AG08396 (cell line): ENCODE results near the gene CASZ1.

Experiments
- DNase-seq: peaks from one replicate; pipeline ENCODE4 v3.0.0; 2012; ENCODE audit warnings: low spot score, mixed read lengths

CASZ1 gene

GRCh38 chr1:10745886-10746455 lies 50.5 kb downstream of the CASZ1 start:
- DNase-seq, result no peak

GRCh38 chr1:10745383-10745782 lies 51.1 kb downstream of the CASZ1 start:
- DNase-seq, result no peak

GRCh38 chr1:10744654-10745238 lies 51.7 kb downstream of the CASZ1 start:
- DNase-seq, result no peak

GRCh38 chr1:10744029-10744428 lies 52.4 kb downstream of the CASZ1 start:
- DNase-seq, result no peak

GRCh38 chr1:10741696-10742095 lies 54.8 kb downstream of the CASZ1 start:
- no peak for DNase-seq

GRCh38 chr1:10740123-10740522 lies 56.3 kb downstream of the CASZ1 start:
- DNase-seq, result no peak

- DNase-seq, result no peak
These were observed 56.9 kb downstream of the CASZ1 start for GRCh38 chr1:10739589-10739988.

- no peak for DNase-seq
These were observed 58.1 kb downstream of the CASZ1 start for GRCh38 chr1:10738061-10739058.

- DNase-seq, result no peak
These were observed 58.8 kb downstream of the CASZ1 start for GRCh38 chr1:10737651-10738050.

DNA sequence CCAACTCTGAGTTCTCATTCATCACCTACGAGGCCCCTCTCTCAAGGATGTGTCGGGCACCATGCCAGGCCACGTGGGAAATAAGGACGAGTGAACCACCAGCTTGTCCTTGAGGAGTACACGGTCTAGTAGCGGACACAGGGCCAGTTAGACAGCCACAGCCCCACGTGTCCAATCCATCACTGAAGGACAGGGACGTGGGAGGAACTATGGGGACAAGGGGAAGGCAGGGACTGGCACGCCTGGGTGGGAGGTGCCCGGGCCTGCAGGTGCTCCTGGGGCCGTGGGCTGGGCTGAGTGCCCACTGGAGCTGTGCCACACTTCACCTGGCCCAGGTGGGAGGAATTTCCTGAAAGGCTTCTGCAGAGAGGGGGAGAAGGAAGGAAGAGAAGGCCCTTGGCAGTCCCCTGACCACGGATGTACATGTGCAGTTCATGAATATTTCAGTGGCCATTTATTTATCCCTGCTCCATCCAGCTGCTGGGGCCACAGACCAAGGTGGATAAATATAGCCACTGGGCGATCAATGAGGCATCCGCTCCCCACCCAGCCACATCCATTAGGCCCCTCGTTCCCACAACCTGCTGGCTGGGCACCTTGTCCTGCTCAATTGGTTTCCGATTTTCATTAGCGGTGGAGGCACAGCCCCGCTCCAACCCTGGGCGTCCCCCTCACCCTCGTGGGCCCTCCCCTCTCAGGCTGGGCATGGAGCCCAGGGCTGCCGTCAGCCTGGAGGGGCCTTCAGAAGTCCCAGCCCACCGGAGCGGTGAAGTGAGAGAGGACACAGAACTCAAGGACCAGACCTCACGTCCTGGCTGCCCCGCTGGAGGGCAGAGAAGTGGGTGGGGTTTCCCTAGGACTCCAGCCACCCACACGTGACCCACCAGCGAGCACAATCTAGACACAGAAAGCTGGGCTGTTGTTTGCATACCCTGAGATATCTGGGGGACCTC lies 59.5 kb downstream of the CASZ1 start:
- no peak for DNase-seq

DNA sequence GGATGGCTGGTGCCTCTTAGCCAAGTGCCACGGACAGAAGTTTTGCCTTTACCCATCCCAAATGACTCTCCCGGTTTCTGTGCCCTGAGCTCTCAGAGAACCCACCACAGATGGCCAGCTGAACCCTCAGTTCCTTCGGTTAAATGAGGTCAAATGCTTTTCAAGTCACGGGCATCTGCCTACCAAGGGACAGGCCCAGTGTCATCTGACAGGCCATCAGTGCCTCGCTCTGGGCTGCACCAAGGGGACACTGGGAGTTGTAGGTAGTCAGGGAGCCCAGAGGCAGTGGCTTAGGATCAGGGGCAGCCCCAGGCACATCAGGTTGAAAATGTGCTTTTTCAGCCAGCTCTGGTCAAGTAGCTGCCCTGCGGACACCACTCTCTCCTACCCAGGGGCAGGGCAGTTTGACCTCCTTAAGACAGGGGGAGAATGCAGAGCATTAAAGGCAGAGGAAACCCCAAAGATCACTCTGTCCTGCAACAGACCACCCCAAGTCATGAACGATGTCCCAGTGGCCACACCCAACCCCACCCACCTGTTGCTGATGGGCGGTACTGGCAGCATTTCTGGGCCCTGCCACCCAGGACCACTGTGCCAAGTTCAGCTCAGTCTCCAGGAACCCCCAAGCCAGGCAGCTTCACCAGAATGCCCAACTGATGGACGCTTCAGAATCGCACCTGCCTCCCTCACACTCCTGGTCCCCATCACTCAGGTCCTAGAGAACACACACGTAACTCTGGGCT lies 60.7 kb downstream of the CASZ1 start:
- DNase-seq, result no peak

DNA sequence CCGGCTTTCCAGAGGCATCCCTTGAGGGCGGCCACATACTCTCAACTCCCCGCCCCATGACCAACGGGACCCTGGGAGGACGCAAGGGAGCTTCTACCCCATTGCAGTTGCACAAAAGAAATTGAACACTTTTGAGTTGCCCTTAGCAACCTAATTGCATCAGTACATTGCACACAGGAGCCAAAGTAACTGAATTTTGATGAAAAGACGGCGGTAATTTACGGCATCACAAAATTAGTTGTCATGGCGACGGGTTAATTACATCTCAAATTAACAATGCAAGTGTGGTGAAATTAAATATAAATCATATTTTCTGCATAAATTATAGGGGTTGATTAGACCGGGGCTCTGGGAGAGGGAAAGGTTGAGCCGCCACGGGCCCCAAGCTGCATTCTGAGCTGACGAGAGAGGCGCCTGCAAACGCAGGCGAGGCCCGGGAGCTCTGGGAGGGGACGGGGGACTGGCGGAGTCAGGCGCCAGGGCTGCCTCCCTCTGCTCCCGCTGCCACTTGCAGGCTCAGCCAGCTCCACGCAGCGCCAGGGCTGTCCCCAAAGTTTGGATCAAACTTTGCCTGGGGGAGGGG lies 61.4 kb downstream of the CASZ1 start:
- no peak for DNase-seq

DNA sequence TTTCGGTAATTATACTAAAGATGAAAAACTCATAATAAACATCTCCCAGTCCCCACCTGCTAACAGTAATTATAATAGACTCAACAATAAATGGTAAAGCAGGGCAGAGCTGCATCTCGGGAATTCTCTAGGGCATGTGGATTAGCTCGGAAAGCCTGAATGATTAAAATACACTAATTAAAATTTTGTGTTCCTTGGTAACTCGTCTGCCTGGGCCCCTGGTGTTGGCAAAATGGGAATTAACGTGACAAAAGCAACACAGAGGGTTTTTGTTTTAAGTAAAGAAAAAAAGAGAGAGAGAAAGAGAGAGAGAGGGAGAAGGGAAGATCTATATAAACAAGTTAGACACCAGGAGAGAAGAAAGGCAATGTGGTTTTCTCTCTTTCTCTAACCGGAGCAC lies 62.1 kb downstream of the CASZ1 start:
- DNase-seq, result no peak

DNA sequence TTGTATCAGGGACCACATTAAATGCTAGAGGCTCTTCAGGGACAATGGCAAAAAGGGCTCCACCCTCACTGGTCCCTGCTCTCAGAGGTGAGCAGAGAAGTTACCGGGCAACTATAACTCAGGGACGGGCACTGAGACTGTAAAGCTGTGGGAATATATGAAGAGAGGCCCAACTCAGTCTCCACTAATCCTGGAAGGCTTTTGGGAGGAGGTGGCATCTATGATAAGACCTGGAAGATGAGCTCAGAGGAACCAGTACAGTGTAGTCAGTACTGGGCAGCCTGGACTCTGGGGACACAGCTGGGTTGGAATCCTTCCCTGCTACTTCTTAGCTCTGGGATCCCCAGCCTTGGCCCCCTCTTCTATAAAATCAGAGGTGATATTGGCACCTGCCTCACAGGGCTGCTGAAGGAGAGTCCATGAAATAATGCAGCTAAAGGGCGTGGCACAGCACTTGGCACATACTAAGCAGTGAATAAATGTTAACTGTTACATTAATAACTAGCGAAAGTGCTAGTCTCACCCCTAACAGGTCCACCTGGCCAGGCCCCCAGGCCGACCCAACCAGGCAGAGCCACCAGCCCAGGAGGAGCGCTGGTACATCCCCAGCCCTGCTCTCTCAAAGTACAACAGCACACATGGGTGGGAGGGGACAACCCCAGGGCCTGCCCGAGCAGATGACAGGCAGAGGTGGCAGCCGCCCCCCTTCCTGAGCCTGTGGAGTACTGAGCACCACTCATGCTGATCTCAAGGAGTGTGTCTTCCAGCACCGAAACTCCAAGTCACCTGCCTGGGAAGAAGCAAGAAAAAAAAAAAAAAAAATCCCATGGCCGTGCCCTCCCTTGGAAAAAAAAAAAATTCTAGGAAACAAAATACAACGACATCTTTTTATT lies 62.7 kb downstream of the CASZ1 start:
- no peak for DNase-seq

GRCh38 chr1:10730985-10731384 lies 65.5 kb downstream of the CASZ1 start:
- DNase-seq, result peak; percentile 77

DNA sequence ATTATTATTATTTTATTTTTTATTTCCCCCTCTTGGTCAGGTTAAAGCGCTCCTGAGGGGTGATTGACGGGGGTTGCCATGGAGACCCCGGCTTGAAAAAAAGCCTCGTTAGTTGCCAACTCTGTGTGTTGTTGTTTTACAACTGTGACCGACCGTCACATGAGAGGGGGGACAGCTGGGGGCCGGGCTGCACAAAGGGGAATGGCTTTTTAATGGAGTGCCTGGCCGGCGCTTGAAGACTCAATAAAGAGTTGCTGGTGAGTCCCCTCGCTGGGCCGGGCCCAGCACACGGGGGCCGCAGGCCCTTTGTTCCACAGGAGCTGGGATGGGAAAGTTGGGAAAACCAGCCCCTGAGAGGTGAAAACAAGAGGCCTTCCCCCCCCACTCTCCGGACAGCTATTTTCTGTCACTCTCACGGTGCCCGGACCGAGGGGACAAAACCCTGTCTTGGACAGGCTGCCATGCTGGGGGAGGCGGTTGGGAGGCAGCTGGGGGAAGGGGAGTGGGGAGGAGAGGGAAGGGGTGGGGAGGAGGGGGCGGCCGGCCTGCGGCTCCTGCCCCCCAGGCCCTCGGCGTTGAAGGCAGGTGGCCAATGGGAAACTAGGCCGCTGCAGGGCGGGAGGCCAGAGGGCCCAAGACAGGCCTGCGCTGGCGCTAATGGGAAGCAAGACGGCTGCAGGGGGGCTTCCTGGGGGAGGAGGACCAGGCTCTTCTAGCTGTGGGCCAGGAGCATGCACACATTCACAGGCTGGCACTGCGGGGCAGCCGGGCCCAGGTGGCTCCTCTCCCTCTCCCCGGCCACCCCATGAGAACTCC lies 67.6 kb downstream of the CASZ1 start:
- no peak for DNase-seq

DNA sequence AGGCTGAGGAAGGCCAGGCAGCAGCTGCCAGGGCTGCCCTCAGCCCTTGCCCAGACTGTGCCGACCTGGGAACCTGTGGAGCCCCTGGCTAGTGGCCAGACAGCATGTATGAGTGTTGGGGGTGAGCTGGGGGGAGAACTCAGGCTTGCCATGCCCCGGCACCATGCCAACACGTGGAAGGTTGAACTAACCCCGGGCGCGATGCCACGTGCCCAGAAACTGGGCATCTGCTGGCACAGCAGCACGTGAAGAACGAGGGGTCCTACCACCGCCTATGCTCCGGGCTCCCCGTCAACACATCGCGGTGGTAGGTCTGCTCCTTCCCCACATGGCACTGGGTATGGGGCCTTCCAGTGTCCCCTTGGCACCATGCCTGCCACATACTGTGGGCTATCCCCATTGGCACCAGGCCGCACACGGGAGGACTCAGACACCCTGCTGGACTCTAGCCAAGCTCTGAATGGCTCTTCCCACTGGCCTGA lies 68.7 kb downstream of the CASZ1 start:
- no peak for DNase-seq

DNA sequence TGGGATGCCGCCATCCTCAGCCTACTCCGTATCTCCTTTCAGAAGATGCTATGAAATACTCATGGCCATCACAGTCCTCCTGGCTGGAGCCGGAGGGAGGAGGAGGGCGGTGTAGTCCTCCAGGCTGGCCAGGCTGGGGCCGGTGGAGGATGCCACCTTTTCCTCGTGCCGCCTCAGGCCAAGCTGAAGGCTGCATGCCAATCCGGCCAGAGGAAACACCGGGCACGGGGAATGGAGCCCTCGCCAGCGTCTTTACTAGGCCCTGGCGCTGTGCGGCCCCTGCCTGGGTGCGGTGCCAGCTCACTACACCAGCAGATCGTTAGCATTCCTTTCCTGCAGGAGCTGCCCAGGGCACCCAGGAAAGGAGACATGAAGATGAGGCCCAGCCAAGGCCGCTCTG lies 70.1 kb downstream of the CASZ1 start:
- no peak for DNase-seq
